SK-N-SH (cell line): ENCODE measurements around the gene HIF1A. TPM values are rescaled to one million over a fixed set of nuclear protein-coding genes. Genes with fewer than 3 reads are reported as not detected.

Source experiments
- CTCF ChIA-PET: fragments of 300-600, 350-600 bp; formaldehyde crosslinking; extraction: SDS; loops from one replicate; lab custom pipeline; 2021; lab: Yijun Ruan, JAX
- POLR2A ChIA-PET: fragments of 350-600 bp; sonication (Branson Sonifier 250); formaldehyde crosslinking; extraction: SDS; loops from one replicate; lab custom pipeline; 2020; ENCODE audit warnings: antibody characterized with exemption, inconsistent platforms; lab: Yijun Ruan, JAX
- DNase-seq: peaks from one replicate; pipeline ENCODE4 v3.0.0; 2012
- H2AFZ ChIP-seq: fragments of 200-600 bp; sonication (generic); 2 replicates; pipeline ENCODE4 v1.8.1; 2016; ENCODE audit warnings: antibody characterized with exemption, mild to moderate bottlenecking, low read depth
- H3F3A ChIP-seq: fragments of 200-600 bp; sonication (generic); replicated peaks from 2 replicates; pipeline ENCODE3; 2016; ENCODE audit warnings: antibody characterized with exemption, mild to moderate bottlenecking; ENCODE audit not compliant: insufficient read depth
- H3K27ac ChIP-seq, 2 experiments: fragments of 200-500 bp in 1 of 2; fragments of 200-600 bp in 1 of 2; sonication (Bioruptor generic) in 1 of 2; sonication (generic), shearing (Covaris generic) in 1 of 2; 2 replicates each; pipeline versions ENCODE4 v1.5.1 to v1.6.1; 2014 to 2016; ENCODE audit warnings: low read depth in 2 of 2, inconsistent platforms in 1 of 2, low read length in 1 of 2, mild to moderate bottlenecking in 1 of 2, mixed read lengths in 1 of 2
- H3K27me3 ChIP-seq: fragments of 200-600 bp; sonication (generic), shearing (Covaris generic); 2 replicates; pipeline ENCODE4 v1.6.1; 2016; ENCODE audit warnings: mixed run types; ENCODE audit not compliant: insufficient read depth
- H3K36me3 ChIP-seq, 2 experiments: fragments of 200-500 bp in 1 of 2; fragments of 200-600 bp in 1 of 2; sonication (Bioruptor generic) in 1 of 2; sonication (generic) in 1 of 2; replicated peaks in 1 of 2; 2 replicates each; pipeline versions ENCODE3 to v1.5.1; 2014 to 2016; ENCODE audit warnings: low read length in 1 of 2, mild to moderate bottlenecking in 1 of 2; ENCODE audit not compliant: insufficient read depth in 2 of 2, control insufficient read depth in 1 of 2
- H3K4me1 ChIP-seq, 2 experiments: fragments of 200-500 bp in 1 of 2; fragments of 200-600 bp in 1 of 2; sonication (Bioruptor generic) in 1 of 2; sonication (generic), shearing (Covaris generic) in 1 of 2; 2 replicates each; pipeline versions ENCODE4 v1.5.1 to v1.6.1; 2014 to 2016; ENCODE audit warnings: low read depth in 1 of 2, low read length in 1 of 2, mixed run types in 1 of 2; ENCODE audit not compliant: insufficient read depth in 2 of 2, control insufficient read depth in 1 of 2
- H3K4me2 ChIP-seq: fragments of 200-600 bp; sonication (generic), shearing (Covaris generic); 2 replicates; pipeline ENCODE4 v1.6.1; 2017; ENCODE audit warnings: mixed run types
- H3K4me3 ChIP-seq, 2 experiments: fragments of 200-500 bp in 1 of 2; fragments of 200-600 bp in 1 of 2; sonication (Bioruptor generic) in 1 of 2; sonication (generic), shearing (Covaris generic) in 1 of 2; 2 replicates each; pipeline versions ENCODE4 v1.5.1 to v1.8.1; 2014 to 2016; ENCODE audit warnings: low read depth in 2 of 2, inconsistent platforms in 1 of 2, low read length in 1 of 2, mild to moderate bottlenecking in 1 of 2, mixed read lengths in 1 of 2, moderate library complexity in 1 of 2
- H3K79me2 ChIP-seq: fragments of 200-600 bp; sonication (generic); 2 replicates; pipeline ENCODE4 v1.8.1; 2017; ENCODE audit warnings: mild to moderate bottlenecking; ENCODE audit not compliant: insufficient read depth
- H3K9ac ChIP-seq: fragments of 200-600 bp; sonication (generic); 2 replicates; pipeline ENCODE4 v1.6.1; 2017; ENCODE audit warnings: mixed run types
- H3K9me2 ChIP-seq: fragments of 200-600 bp; sonication (generic); 2 replicates; pipeline ENCODE4 v1.6.1; 2017; ENCODE audit warnings: mixed run types
- H3K9me3 ChIP-seq: fragments of 200-600 bp; sonication (generic); 2 replicates; pipeline ENCODE4 v1.6.1; 2017; ENCODE audit warnings: mixed run types, mild to moderate bottlenecking, moderate library complexity
- H4K20me1 ChIP-seq: fragments of 200-600 bp; sonication (generic); 2 replicates; pipeline ENCODE4 v1.6.1; 2017; ENCODE audit warnings: mild to moderate bottlenecking, mixed run types; ENCODE audit not compliant: insufficient read depth
- CHD2 ChIP-seq: fragments of 150-350 bp; IDR thresholded peaks from 2 replicates; pipeline ENCODE4 v1.6.1; 2018; ENCODE audit warnings: low read length; ENCODE audit not compliant: partially characterized antibody
- EZH2phosphoT487 ChIP-seq: fragments of 200-600 bp; sonication (generic); IDR thresholded peaks from 2 replicates; pipeline ENCODE4 v1.6.1; 2017; ENCODE audit warnings: low read depth, mixed run types, mild to moderate bottlenecking, antibody characterized with exemption, moderate library complexity, borderline replicate concordance
- FOSL2 ChIP-seq: IDR thresholded peaks from 2 replicates; pipeline ENCODE4 v1.4.0; 2012; ENCODE audit warnings: low read depth, mild to moderate bottlenecking, moderate library complexity, borderline replicate concordance
- GABPA ChIP-seq: IDR thresholded peaks from 2 replicates; pipeline ENCODE4 v1.4.0; 2012; ENCODE audit warnings: low read depth, mild to moderate bottlenecking
- GATA2 ChIP-seq: sonication (generic); formaldehyde crosslinking; IDR thresholded peaks from 2 replicates; pipeline ENCODE4 v1.5.0; 2020; ENCODE audit warnings: mild to moderate bottlenecking, missing genetic modification reagents
- NRF1 ChIP-seq: IDR thresholded peaks from 2 replicates; pipeline ENCODE4 v1.6.1; 2012; ENCODE audit warnings: low read depth, mild to moderate bottlenecking, low read length
- PBX3 ChIP-seq: IDR thresholded peaks from 2 replicates; pipeline ENCODE4; 2012
- POLR2AphosphoS5 ChIP-seq: IDR thresholded peaks from 2 replicates; pipeline ENCODE4 v1.6.1; 2012; ENCODE audit warnings: low read depth, low read length
- REST ChIP-seq: IDR thresholded peaks from 2 replicates; pipeline ENCODE4 v1.6.1; 2012; ENCODE audit warnings: mild to moderate bottlenecking, low read depth, low read length, moderate library complexity
- SIN3A ChIP-seq: IDR thresholded peaks from 2 replicates; pipeline ENCODE4 v1.6.1; 2012; ENCODE audit warnings: low read depth, mild to moderate bottlenecking, low read length, moderate library complexity, borderline replicate concordance
- SMC3 ChIP-seq: IDR thresholded peaks from 2 replicates; pipeline ENCODE4 v1.6.1; 2012; ENCODE audit warnings: low read depth, low read length, improper control_type of control experiment
- TAF1 ChIP-seq: IDR thresholded peaks from 2 replicates; pipeline ENCODE4 v1.6.1; 2012; ENCODE audit warnings: low read depth, mild to moderate bottlenecking, low read length, moderate library complexity, borderline replicate concordance
- TEAD4 ChIP-seq: IDR thresholded peaks from 2 replicates; pipeline ENCODE4 v1.4.0; 2012; ENCODE audit warnings: mild to moderate bottlenecking, borderline replicate concordance; ENCODE audit not compliant: insufficient read depth
- USF2 ChIP-seq: fragments of 150-350 bp; IDR thresholded peaks from 2 replicates; pipeline ENCODE4 v1.6.1; 2017; ENCODE audit warnings: antibody characterized with exemption, low read length, low read depth, borderline replicate concordance
- YY1 ChIP-seq: IDR thresholded peaks from 2 replicates; pipeline ENCODE4 v1.4.0; 2012; ENCODE audit warnings: low read depth, mild to moderate bottlenecking
- WGBS: methylation state at CpG from one replicate; pipeline ENCODE4 v1.1.6; 2017; ENCODE audit warnings: low lambda C conversion rate; 5-methylcytosine and 5-hydroxymethylcytosine counted together
- polyA plus RNA-seq, 3 experiments: library from polyadenylated mRNA; depleted of rRNA; stranded (reverse); fragments of >200 nt; gene quantifications; 2 replicates each; pipeline ENCODE4 v1.2.3, GENCODE V29; 2012
- TF ChIP-seq, protein P1 (sequence below): IDR thresholded peaks from 2 replicates; pipeline ENCODE4 v1.4.0; 2012; ENCODE audit warnings: low read depth, borderline replicate concordance
- TF ChIP-seq, protein P2 (sequence below): fragments of 200-600 bp; sonication (generic); IDR thresholded peaks from 2 replicates; pipeline ENCODE4 v1.6.1; 2017; ENCODE audit warnings: antibody characterized with exemption, mild to moderate bottlenecking, moderate library complexity

The HIF1A gene
- polyA plus RNA-seq, 1 of the 3 experiments (the other 2 are of a cell fraction) = 20.8 TPM

DNA sequence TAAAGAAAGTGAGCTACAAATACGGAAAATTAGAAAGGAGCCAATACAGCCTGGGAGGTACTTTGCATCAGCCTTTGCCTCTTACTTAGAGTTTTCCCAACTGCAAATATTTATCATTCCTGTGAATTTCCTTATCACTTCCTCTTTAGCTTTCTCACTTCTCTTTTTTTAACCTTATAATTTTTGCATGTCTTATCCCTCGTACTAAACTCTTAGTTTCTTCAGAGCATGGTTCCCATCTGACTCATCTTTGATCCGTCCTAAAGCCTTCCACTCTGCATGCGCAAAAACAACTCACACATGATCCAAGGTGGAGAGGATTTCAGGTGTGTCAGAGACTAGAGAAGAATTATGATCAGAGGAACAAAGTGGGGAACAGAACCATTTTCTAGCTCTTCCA lies 57.3 kb downstream of the HIF1A start:
- no peaks in the 10 kb centered on the region for H3K27me3 ChIP-seq
- no peaks in the 10 kb centered on the region for H4K20me1 ChIP-seq
- no peak overlapping the region for H3K4me3 ChIP-seq
- H3F3A ChIP-seq = peaks cover 22% of the 10 kb centered on the region
- H3K27ac ChIP-seq = no peak overlapping the region
- peaks cover 4 to 11% of the 10 kb centered on the region in 2 experiments; a peak in 2 of 4 replicates for H3K4me1 ChIP-seq
- CTCF ChIA-PET = interaction anchor here (1.1 to 2.4 kb wide), 7 partner anchors 8 to 302 kb away, joined by 3 to 6 read pairs (median 5); partner anchors contain the start of gene SNAPC1
- no peak for DNase-seq
- H3K9me3 ChIP-seq = no peaks in the 10 kb centered on the region
- H3K9ac ChIP-seq = no peak overlapping the region
- H3K36me3 ChIP-seq = peaks cover 20 to 44% of the 10 kb centered on the region in 2 experiments
- no peak overlapping the region for H2AFZ ChIP-seq
- no peaks in the 10 kb centered on the region for H3K79me2 ChIP-seq
- no peak for TF ChIP-seq SIN3A
- TF ChIP-seq YY1 = no peak
- TF ChIP-seq, protein P1, sequence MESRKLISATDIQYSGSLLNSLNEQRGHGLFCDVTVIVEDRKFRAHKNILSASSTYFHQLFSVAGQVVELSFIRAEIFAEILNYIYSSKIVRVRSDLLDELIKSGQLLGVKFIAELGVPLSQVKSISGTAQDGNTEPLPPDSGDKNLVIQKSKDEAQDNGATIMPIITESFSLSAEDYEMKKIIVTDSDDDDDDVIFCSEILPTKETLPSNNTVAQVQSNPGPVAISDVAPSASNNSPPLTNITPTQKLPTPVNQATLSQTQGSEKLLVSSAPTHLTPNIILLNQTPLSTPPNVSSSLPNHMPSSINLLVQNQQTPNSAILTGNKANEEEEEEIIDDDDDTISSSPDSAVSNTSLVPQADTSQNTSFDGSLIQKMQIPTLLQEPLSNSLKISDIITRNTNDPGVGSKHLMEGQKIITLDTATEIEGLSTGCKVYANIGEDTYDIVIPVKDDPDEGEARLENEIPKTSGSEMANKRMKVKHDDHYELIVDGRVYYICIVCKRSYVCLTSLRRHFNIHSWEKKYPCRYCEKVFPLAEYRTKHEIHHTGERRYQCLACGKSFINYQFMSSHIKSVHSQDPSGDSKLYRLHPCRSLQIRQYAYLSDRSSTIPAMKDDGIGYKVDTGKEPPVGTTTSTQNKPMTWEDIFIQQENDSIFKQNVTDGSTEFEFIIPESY = no peak
- no peak for TF ChIP-seq PBX3
- no peak for TF ChIP-seq GABPA
- TF ChIP-seq, protein P2, sequence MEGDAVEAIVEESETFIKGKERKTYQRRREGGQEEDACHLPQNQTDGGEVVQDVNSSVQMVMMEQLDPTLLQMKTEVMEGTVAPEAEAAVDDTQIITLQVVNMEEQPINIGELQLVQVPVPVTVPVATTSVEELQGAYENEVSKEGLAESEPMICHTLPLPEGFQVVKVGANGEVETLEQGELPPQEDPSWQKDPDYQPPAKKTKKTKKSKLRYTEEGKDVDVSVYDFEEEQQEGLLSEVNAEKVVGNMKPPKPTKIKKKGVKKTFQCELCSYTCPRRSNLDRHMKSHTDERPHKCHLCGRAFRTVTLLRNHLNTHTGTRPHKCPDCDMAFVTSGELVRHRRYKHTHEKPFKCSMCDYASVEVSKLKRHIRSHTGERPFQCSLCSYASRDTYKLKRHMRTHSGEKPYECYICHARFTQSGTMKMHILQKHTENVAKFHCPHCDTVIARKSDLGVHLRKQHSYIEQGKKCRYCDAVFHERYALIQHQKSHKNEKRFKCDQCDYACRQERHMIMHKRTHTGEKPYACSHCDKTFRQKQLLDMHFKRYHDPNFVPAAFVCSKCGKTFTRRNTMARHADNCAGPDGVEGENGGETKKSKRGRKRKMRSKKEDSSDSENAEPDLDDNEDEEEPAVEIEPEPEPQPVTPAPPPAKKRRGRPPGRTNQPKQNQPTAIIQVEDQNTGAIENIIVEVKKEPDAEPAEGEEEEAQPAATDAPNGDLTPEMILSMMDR = no peak
- TF ChIP-seq USF2 = no peak
- no peak for TF ChIP-seq NRF1
- whole genome bisulfite sequencing = 87% methylated on average over 4 of the region's 4 CpGs
- H3K9me2 ChIP-seq = no peaks in the 10 kb centered on the region
- H3K4me2 ChIP-seq = no peak overlapping the region
- POLR2A ChIA-PET = interaction anchor here (1.0 to 3.0 kb wide), 2 partner anchors 9 to 11 kb away, joined by 3 to 12 read pairs; partner anchors contain the start of gene SNAPC1

DNA sequence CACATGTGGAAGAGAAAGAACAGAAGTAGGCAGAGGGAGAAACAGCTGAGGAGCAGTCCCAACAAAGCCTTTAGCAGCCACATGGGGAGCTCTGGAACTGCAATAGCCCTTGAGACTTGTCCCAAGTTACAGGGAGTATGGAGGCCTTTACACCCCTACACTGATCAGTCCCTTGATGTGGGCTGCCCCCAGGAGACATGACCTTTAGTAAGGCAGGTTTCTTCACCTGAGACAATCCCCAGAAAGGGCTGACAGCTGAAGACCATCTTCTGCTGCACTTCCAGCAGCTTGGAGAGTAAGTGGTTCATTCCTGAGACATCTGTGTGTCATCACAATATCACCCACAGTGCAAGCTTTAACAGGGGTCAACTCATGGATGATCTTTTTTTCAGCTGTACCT lies 58.3 kb downstream of the HIF1A start:
- TF ChIP-seq REST (no peak), CHD2 (no peak), TEAD4 (no peak), SIN3A (no peak), POLR2AphosphoS5 (no peak), TAF1 (no peak), FOSL2 (no peak), EZH2phosphoT487 (no peak), GATA2 (CRISPR knock-in tag) (no peak), SMC3 (no peak)
- TF ChIP-seq, all 33 proteins: peak for 0
- Histone ChIP-seq H3K79me2 (no peaks in the 10 kb centered on the region), H4K20me1 (no peaks in the 10 kb centered on the region), H3K36me3 (peaks cover 10 to 34% of the 10 kb centered on the region in 2 experiments), H3F3A (peaks cover 22% of the 10 kb centered on the region), H3K4me1 (peaks cover 4 to 11% of the 10 kb centered on the region in 2 experiments; a peak in 2 of 4 replicates), H3K27ac (no peak overlapping the region; a peak in 1 of 4 replicates), H3K9ac (no peak overlapping the region), H3K4me3 (no peak overlapping the region), H3K9me2 (no peaks in the 10 kb centered on the region), H3K9me3 (no peaks in the 10 kb centered on the region), H2AFZ (no peak overlapping the region), H3K27me3 (no peaks in the 10 kb centered on the region), H3K4me2 (no peak overlapping the region)
- no peak for DNase-seq
- POLR2A ChIA-PET = interaction anchor here (1.0 to 3.0 kb wide), 2 partner anchors 8 to 12 kb away, joined by 3 to 12 read pairs; partner anchors contain the start of gene SNAPC1
- CTCF ChIA-PET = interaction anchor here (1.1 to 1.5 kb wide), 3 partner anchors 8 to 84 kb away, joined by 3 to 5 read pairs (median 3); partner anchors contain the start of gene SNAPC1
